K562 (cell line): ENCODE measurements around the gene SORBS2. TPM values are rescaled to one million over a fixed set of nuclear protein-coding genes. Genes with fewer than 3 reads are reported as not detected.

Experiments
- ATAC-seq: fragments of 200-7000 bp; cut with Tn5 transposase; 3 replicates; pipeline ENCODE4 v1.9.1; 2020; ENCODE audit warnings: moderate library complexity
- BruUV-seq: library from RNA; stranded (reverse); fragments of 400-500 nt; replicated peaks from 2 replicates; lab custom pipeline; 2021; lab: Mats Ljungman, UMichigan
- CTCF ChIA-PET: fragments of 300-600 bp; formaldehyde crosslinking; extraction: SDS; loops from one replicate; lab custom pipeline; 2021; ENCODE audit warnings: low intra/inter-chr PET ratio; lab: Yijun Ruan, JAX
- POLR2A ChIA-PET: fragments of 300-600, 350-650 bp; sonication (Branson Sonifier 250); formaldehyde crosslinking; extraction: SDS; loops from one replicate; lab custom pipeline; 2021; ENCODE audit warnings: antibody characterized with exemption, inconsistent platforms; lab: Yijun Ruan, JAX
- DNase-seq, 4 experiments: peaks; one replicate each; pipeline versions ENCODE4 v3.0.0 to v3.0.0-alpha.2; 2011 to 2018; ENCODE audit warnings: low spot score in 3 of 4, mixed read lengths in 3 of 4; ENCODE audit errors: extremely low read depth in 1 of 4
- FAIRE-seq: peaks from 2 replicates; lab custom pipeline; 2011; peaks lifted over from hg19 to GRCh38; lab: Jason Lieb, UNC
- H2AFZ ChIP-seq: 2 replicates; pipeline ENCODE4 v1.6.0; 2011; ENCODE audit warnings: low read depth, low read length, control low read depth, inconsistent platforms
- H3K27ac ChIP-seq: fragments of 200-600 bp; 3 replicates; pipeline ENCODE4 v1.8.0; 2011; ENCODE audit warnings: low read depth, mild to moderate bottlenecking, control low read depth, inconsistent platforms, low read length, moderate library complexity, mixed read lengths; ENCODE audit errors: extremely low read depth
- H3K27me3 ChIP-seq, 2 experiments: fragments of 300-600 bp in 1 of 2; 2 replicates in 1 of 2; 3 replicates in 1 of 2; pipeline versions ENCODE4 v1.6.0 to v1.8.0; 2011; ENCODE audit warnings: inconsistent platforms in 2 of 2, low read length in 2 of 2, mild to moderate bottlenecking in 1 of 2, mixed read lengths in 1 of 2, moderate library complexity in 1 of 2; ENCODE audit not compliant: control insufficient read depth in 2 of 2, insufficient read depth in 2 of 2
- H3K36me3 ChIP-seq: fragments of 300-600 bp; 3 replicates; pipeline ENCODE4 v1.8.0; 2011; ENCODE audit warnings: mild to moderate bottlenecking, low read length, inconsistent platforms; ENCODE audit not compliant: control insufficient read depth, insufficient read depth
- H3K4me1 ChIP-seq, 2 experiments: fragments of 200-600 bp in 1 of 2; replicated peaks in 1 of 2; 2 replicates in 1 of 2; 3 replicates in 1 of 2; pipeline versions ENCODE4 v1.5.1 to v1.8.0; 2011; ENCODE audit warnings: inconsistent platforms in 2 of 2, low read length in 2 of 2, mild to moderate bottlenecking in 1 of 2, mixed read lengths in 1 of 2, moderate library complexity in 1 of 2; ENCODE audit not compliant: control insufficient read depth in 2 of 2, insufficient read depth in 2 of 2
- H3K4me2 ChIP-seq: 2 replicates; pipeline ENCODE4 v1.6.1; 2011; ENCODE audit warnings: low read length, control low read depth, inconsistent platforms, mixed read lengths; ENCODE audit not compliant: insufficient read depth
- H3K4me3 ChIP-seq: fragments of 200-600 bp; sonication (generic), shearing (Covaris generic); 2 replicates; pipeline ENCODE4 v1.5.1; 2016; ENCODE audit warnings: control low read depth, inconsistent platforms
- H3K79me2 ChIP-seq: fragments of 200-600 bp; 3 replicates; pipeline ENCODE4 v1.8.0; 2011; ENCODE audit warnings: low read length, inconsistent platforms; ENCODE audit not compliant: control insufficient read depth, insufficient read depth
- H3K9ac ChIP-seq, 2 experiments: 2 replicates each; pipeline versions ENCODE4 v1.6.0 to v1.6.1; 2011; ENCODE audit warnings: low read depth in 2 of 2, low read length in 2 of 2, control low read depth in 1 of 2, inconsistent platforms in 1 of 2, mild to moderate bottlenecking in 1 of 2, mixed read lengths in 1 of 2; ENCODE audit not compliant: insufficient read depth in 1 of 2
- H3K9me1 ChIP-seq: one replicate; pipeline ENCODE4 v1.6.0; 2011; ENCODE audit warnings: inconsistent platforms, mild to moderate bottlenecking, low read length, moderate library complexity; ENCODE audit not compliant: control insufficient read depth, insufficient read depth
- H3K9me3 ChIP-seq: replicated peaks from 2 replicates; pipeline ENCODE4 v1.5.1; 2011; ENCODE audit warnings: low read depth, low read length, inconsistent platforms; ENCODE audit not compliant: control insufficient read depth, insufficient read depth
- H4K20me1 ChIP-seq: replicated peaks from 2 replicates; pipeline ENCODE4 v1.6.1; 2011; ENCODE audit warnings: low read length, inconsistent platforms, mixed read lengths; ENCODE audit not compliant: control insufficient read depth, insufficient read depth
- ARID2 ChIP-seq: fragments of 450-650 bp; IDR thresholded peaks from 2 replicates; pipeline ENCODE4 v1.6.1; 2017; ENCODE audit warnings: antibody characterized with exemption, mild to moderate bottlenecking
- BCLAF1 ChIP-seq, 2 experiments: fragments of 450-650 bp in 1 of 2; IDR thresholded peaks; 2 replicates each; pipeline ENCODE4 v1.6.1; 2011 to 2017; ENCODE audit warnings: low read depth in 2 of 2, antibody characterized with exemption in 1 of 2, borderline replicate concordance in 1 of 2, low read length in 1 of 2, mild to moderate bottlenecking in 1 of 2, mixed read lengths in 1 of 2; ENCODE audit not compliant: control insufficient read depth in 1 of 2
- CC2D1A ChIP-seq: fragments of 450-650 bp; IDR thresholded peaks from 2 replicates; pipeline ENCODE4 v1.6.1; 2017; ENCODE audit warnings: mild to moderate bottlenecking
- FOXA3 ChIP-seq, 2 experiments: fragments of 450-650 bp in 1 of 2; sonication (generic) in 1 of 2; formaldehyde crosslinking; IDR thresholded peaks in 1 of 2; conservative IDR thresholded peaks in 1 of 2; 2 replicates each; pipeline versions ENCODE4 v1.4.0 to v1.8.0; 2020 to 2022; ENCODE audit warnings: mild to moderate bottlenecking in 2 of 2, missing genetic modification reagents in 1 of 2
- HDAC6 ChIP-seq: IDR thresholded peaks from 2 replicates; pipeline ENCODE4 v1.6.1; 2012; ENCODE audit warnings: low read depth, mild to moderate bottlenecking, control low read depth, inconsistent platforms, low read length, moderate library complexity
- JUND ChIP-seq, 2 experiments: IDR thresholded peaks; 2 replicates in 1 of 2; 3 replicates in 1 of 2; pipeline ENCODE4 v1.6.1; 2011; ENCODE audit warnings: borderline replicate concordance in 2 of 2, low read depth in 2 of 2, low read length in 2 of 2, improper control_type of control experiment in 1 of 2, missing biosample characterization in 1 of 2, missing genetic modification characterization in 1 of 2, missing genetic modification reagents in 1 of 2
- MNT ChIP-seq, 2 experiments: fragments of 450-650 bp; conservative IDR thresholded peaks; 2 replicates each; pipeline ENCODE4 v1.6.1; 2017; ENCODE audit warnings: mild to moderate bottlenecking in 2 of 2, moderate library complexity in 2 of 2
- PHB2 ChIP-seq: fragments of 450-650 bp; IDR thresholded peaks from 2 replicates; pipeline ENCODE4 v1.6.1; 2017; ENCODE audit warnings: low read depth
- POLR2AphosphoS5 ChIP-seq: IDR thresholded peaks from 2 replicates; pipeline ENCODE4 v1.6.1; 2011; ENCODE audit warnings: mild to moderate bottlenecking, low read depth, low read length, moderate library complexity; ENCODE audit not compliant: control insufficient read depth, insufficient read depth
- POLR2B ChIP-seq: fragments of 450-650 bp; IDR thresholded peaks from 2 replicates; pipeline ENCODE4 v1.6.1; 2018; ENCODE audit warnings: low read depth; ENCODE audit not compliant: partially characterized antibody
- PRMT5 ChIP-seq: sonication (generic); formaldehyde crosslinking; IDR thresholded peaks from 2 replicates; pipeline ENCODE4 v1.5.0; 2020; ENCODE audit warnings: missing genetic modification reagents
- SMARCC2 ChIP-seq: fragments of 450-650 bp; IDR thresholded peaks from 2 replicates; pipeline ENCODE4 v1.6.1; 2017; ENCODE audit warnings: antibody characterized with exemption, moderate library complexity, mild to moderate bottlenecking, low read depth
- SOX6 ChIP-seq: fragments of 450-650 bp; IDR thresholded peaks from 2 replicates; pipeline ENCODE4 v1.6.1; 2014; ENCODE audit warnings: mild to moderate bottlenecking
- TAF7 ChIP-seq: fragments of 450-650 bp; IDR thresholded peaks from 2 replicates; pipeline ENCODE4 v1.6.1; 2016; ENCODE audit warnings: missing genetic modification characterization, missing compliant biosample characterization
- THRA ChIP-seq: fragments of 450-650 bp; IDR thresholded peaks from 2 replicates; pipeline ENCODE4 v1.6.1; 2017; ENCODE audit warnings: mild to moderate bottlenecking, moderate library complexity
- ZBTB17 ChIP-seq: fragments of 450-650 bp; formaldehyde crosslinking; IDR thresholded peaks from 2 replicates; pipeline ENCODE4 v1.4.0; 2020; ENCODE audit warnings: mild to moderate bottlenecking
- ZKSCAN8 ChIP-seq: fragments of 200-800 bp; sonication (Bioruptor generic); IDR thresholded peaks from 2 replicates; pipeline ENCODE4 v1.6.1; 2016; ENCODE audit warnings: missing genetic modification characterization, missing compliant biosample characterization
- WGBS: fragments of 100-300 bp; shearing (Covaris generic); methylation state at CpG from one replicate; pipeline ENCODE4 v1.1.6; 2016; ENCODE audit warnings: low coverage, mixed read lengths; ENCODE audit not compliant: insufficient coverage; ENCODE audit errors: missing lambda C conversion rate; 5-methylcytosine and 5-hydroxymethylcytosine counted together
- in situ Hi-C: fragments of 300-500 bp; cut with MboI; formaldehyde crosslinking; loops from 4 replicates; pipeline ENCODE4 v1.15.0; 2018; ENCODE audit warnings: inconsistent platforms, mixed read lengths
- intact Hi-C: fragments of 100-400 bp; cut with micrococcal nuclease; formaldehyde crosslinking; loops from 2 replicates; pipeline ENCODE4 v1.14.2; 2022
- polyA plus RNA-seq, 8 experiments: library from polyadenylated mRNA; depleted of rRNA in 4 of 8; stranded (reverse) in 5 of 8; unstranded in 3 of 8; fragments of >200 nt; fragmentation: Nextera tagmentation in 2 of 8; fragmentation: Illumina TruSeq in 1 of 8; extraction: Ambion mirVana in 2 of 8; extraction: Trizol in 1 of 8; gene quantifications; 2 replicates each; pipeline versions ENCODE4 v1.2.1 to v1.2.3, GENCODE V29; 2011 to 2014; ENCODE audit warnings: inconsistent platforms in 1 of 8, missing spikeins in 1 of 8
- total RNA-seq, 7 experiments: library from RNA; depleted of rRNA in 6 of 7; stranded (reverse); fragments of >200 nt in 6 of 7; fragmentation: Illumina TruSeq in 2 of 7; extraction: Trizol in 2 of 7; gene quantifications; 2 replicates each; pipeline versions ENCODE4 v1.2.1 to v1.2.3, GENCODE V29; 2011 to 2021; ENCODE audit warnings: low replicate concordance in 1 of 7

SORBS2 gene
- total and polyA plus RNA-seq, 9 of the 15 experiments (the other 6 are each of a cell fraction or from before 2014, with no cell fraction given), result 0.29 TPM; not detected in 8

- H3K4me3 ChIP-seq, result no peak overlapping the region
- H2AFZ ChIP-seq, result no peak overlapping the region
- FAIRE-seq (no peak), DNase-seq (no peak), ATAC-seq (no peak)
- H3K9ac ChIP-seq, result no peak overlapping the region
- H3K9me3 ChIP-seq, result no peaks in the 10 kb centered on the region
- H3K4me2 ChIP-seq, result no peak overlapping the region
- in situ Hi-C loops, result no loop called here
- no peaks in the 10 kb centered on the region for H4K20me1 ChIP-seq
- WGBS, result 1% methylated on average over 9 of the region's 9 CpGs
- H3K79me2 ChIP-seq, result no peaks in the 10 kb centered on the region
- no peak for TF ChIP-seq PHB2
- TF ChIP-seq HDAC6, result no peak
- TF ChIP-seq TAF7 (tag), result no peak
- no peak for TF ChIP-seq POLR2B
- TF ChIP-seq ARID2, result no peak
- TF ChIP-seq CC2D1A, result no peak
- TF ChIP-seq BCLAF1 (IDR thresholded peaks at IDR 0.05; ENCODE audit: borderline replicate concordance in 1 of 2, control insufficient read depth in 1 of 2, low read depth in 2 of 2, low read length in 1 of 2), result no peak
- TF ChIP-seq FOXA3 (CRISPR knock-in tag; conservative IDR thresholded peaks at IDR 0.05 in 1 of 2, IDR thresholded peaks at IDR 0.05 in 1 of 2), result no peak
- TF ChIP-seq JUND (IDR thresholded peaks at IDR 0.05; ENCODE audit: borderline replicate concordance, low read depth, low read length), result no peak
- TF ChIP-seq JUND (tag; IDR thresholded peaks at IDR 0.05; ENCODE audit: borderline replicate concordance, low read depth, low read length), result no peak
- no peak for TF ChIP-seq POLR2AphosphoS5
- no peak for TF ChIP-seq ZBTB17
- TF ChIP-seq ZKSCAN8, result no peak
- no peak for TF ChIP-seq PRMT5 (CRISPR knock-in tag)
- no peak for TF ChIP-seq SOX6
- no peak for TF ChIP-seq THRA
- TF ChIP-seq SMARCC2, result no peak
- no peak for TF ChIP-seq MNT (conservative IDR thresholded peaks at IDR 0.05)
- H3K27ac ChIP-seq, result no peak overlapping the region
- intact Hi-C loops, result no loop called here
- no peaks in the 10 kb centered on the region for H3K36me3 ChIP-seq
- BruUV-seq, result no TSS peak
- peaks cover 4 to 7% of the 10 kb centered on the region in 2 experiments; a peak in 1 of 5 replicates for H3K27me3 ChIP-seq
- no peaks in the 10 kb centered on the region for H3K9me1 ChIP-seq
- H3K4me1 ChIP-seq, result no peaks in the 10 kb centered on the region
- ChIA-PET POLR2A (no interaction called here), CTCF (no interaction called here)
Observed at GRCh38 chr4:185805262-185805802, 6.7 kb downstream of the SORBS2 start.
